PC-3 (cell line): ENCODE data around the gene EPB41L4B. TPM values are rescaled to one million over a fixed set of nuclear protein-coding genes. Genes with fewer than 3 reads are reported as not detected.

Experiments
- ATAC-seq: fragments of 200-7000 bp; cut with Tn5 transposase; 2 replicates; pipeline ENCODE4 v1.9.1; 2020; ENCODE audit warnings: mild to moderate bottlenecking, moderate library complexity
- BruUV-seq: library from RNA; stranded (reverse); fragments of 400-500 nt; replicated peaks from 2 replicates; lab custom pipeline; 2021; lab: Mats Ljungman, UMichigan
- CTCF ChIA-PET: fragments of 300-600 bp; sonication (Branson Sonifier 250); formaldehyde crosslinking; loops from one replicate; lab custom pipeline; 2022; ENCODE audit warnings: antibody characterized with exemption; lab: Charles Lee
- POLR2A ChIA-PET: fragments of 300-600 bp; sonication (Branson Sonifier 250); formaldehyde crosslinking; loops from one replicate; lab custom pipeline; 2022; ENCODE audit warnings: antibody characterized with exemption; ENCODE audit not compliant: unreplicated experiment; lab: Charles Lee
- DNase-seq: peaks from one replicate; pipeline ENCODE4 v3.0.0-alpha.2; 2015
- H2AFZ ChIP-seq: fragments of 300-600 bp; sonication (generic); 2 replicates; pipeline ENCODE4 v1.6.0; 2016; ENCODE audit warnings: antibody characterized with exemption, low read length
- H3F3A ChIP-seq: fragments of 300-600 bp; sonication (generic); one replicate; pipeline ENCODE4 v1.6.0; 2017; ENCODE audit warnings: antibody characterized with exemption, low read length, control low read depth, mild to moderate bottlenecking; ENCODE audit not compliant: unreplicated experiment
- H3K27ac ChIP-seq: fragments of 300-600 bp; sonication (generic); 2 replicates; pipeline ENCODE4 v1.5.1; 2016; ENCODE audit warnings: mild to moderate bottlenecking, low read length
- H3K27me3 ChIP-seq: fragments of 300-600 bp; sonication (generic); 2 replicates; pipeline ENCODE4 v1.6.1; 2016; ENCODE audit warnings: low read length, mixed read lengths
- H3K36me3 ChIP-seq: fragments of 300-600 bp; sonication (generic); 2 replicates; pipeline ENCODE4 v1.6.1; 2016; ENCODE audit warnings: low read depth, mixed run types, low read length, mixed read lengths
- H3K4me1 ChIP-seq: fragments of 300-600 bp; sonication (generic); 2 replicates; pipeline ENCODE4 v1.5.1; 2016; ENCODE audit warnings: low read length; ENCODE audit not compliant: insufficient read depth
- H3K4me2 ChIP-seq: fragments of 300-600 bp; sonication (generic); 2 replicates; pipeline ENCODE4 v1.6.0; 2016; ENCODE audit warnings: low read length
- H3K4me3 ChIP-seq: fragments of 300-600 bp; sonication (generic); 2 replicates; pipeline ENCODE4 v1.5.1; 2016; ENCODE audit warnings: mild to moderate bottlenecking, low read length, mixed read lengths
- H3K79me2 ChIP-seq: fragments of 300-600 bp; sonication (generic); 2 replicates; pipeline ENCODE4 v1.6.1; 2017; ENCODE audit warnings: low read length, mixed read lengths
- H3K9ac ChIP-seq: fragments of 300-600 bp; sonication (generic); 2 replicates; pipeline ENCODE4 v1.6.0; 2016; ENCODE audit warnings: mild to moderate bottlenecking, low read length
- H3K9me2 ChIP-seq: fragments of 300-600 bp; sonication (generic); replicated peaks from 2 replicates; pipeline ENCODE4 v1.6.1; 2016; ENCODE audit warnings: mixed run types, low read length, mixed read lengths
- H3K9me3 ChIP-seq: fragments of 300-600 bp; sonication (generic); 2 replicates; pipeline ENCODE4 v1.6.1; 2016; ENCODE audit warnings: low read length, mixed read lengths
- H4K20me1 ChIP-seq: fragments of 300-600 bp; sonication (generic); 2 replicates; pipeline ENCODE4 v1.6.1; 2016; ENCODE audit warnings: low read length, mixed read lengths
- CTCF ChIP-seq: fragments of 300-600 bp; sonication (generic); conservative IDR thresholded peaks from 2 replicates; pipeline ENCODE4 v1.5.1; 2017; ENCODE audit warnings: antibody characterized with exemption, low read depth, mild to moderate bottlenecking, low read length
- EZH2 ChIP-seq: fragments of 300-600 bp; sonication (generic); IDR thresholded peaks from one replicate; pipeline ENCODE4 v1.6.1; 2017; ENCODE audit warnings: antibody characterized with exemption, mild to moderate bottlenecking, low read length; ENCODE audit not compliant: unreplicated experiment
- EZH2phosphoT487 ChIP-seq: fragments of 300-600 bp; sonication (generic); IDR thresholded peaks from 2 replicates; pipeline ENCODE4 v1.6.1; 2018; ENCODE audit warnings: mild to moderate bottlenecking, antibody characterized with exemption, low read length, borderline replicate concordance
- intact Hi-C: fragments of 100-400 bp; cut with micrococcal nuclease; formaldehyde crosslinking; loops from 2 replicates; pipeline ENCODE4 v1.9.0; 2023
- total RNA-seq: library from RNA; depleted of rRNA; stranded (reverse); fragments of >200 nt; gene quantifications from 2 replicates; pipeline ENCODE4 v1.2.3, GENCODE V29; 2014

Gene EPB41L4B
- total RNA-seq, 1 experiment from 2014 or later: 11.2 TPM

- H3K4me3 ChIP-seq: no peak overlapping the region
- CTCF ChIA-PET: no interaction called here
- no peaks in the 10 kb centered on the region for H3K79me2 ChIP-seq
- no peak overlapping the region for H3K9ac ChIP-seq
- POLR2A ChIA-PET: no interaction called here
- no peak overlapping the region for H3K27ac ChIP-seq
- no peaks in the 10 kb centered on the region for H3K9me3 ChIP-seq
- no peaks in the 10 kb centered on the region for H3K4me1 ChIP-seq
- no peaks in the 10 kb centered on the region for H3K36me3 ChIP-seq
- H3K27me3 ChIP-seq: no peaks in the 10 kb centered on the region
- BruUV-seq: no TSS peak
- H3K4me2 ChIP-seq: no peak overlapping the region
- H4K20me1 ChIP-seq: no peaks in the 10 kb centered on the region
- intact Hi-C loops: no loop called here
- ATAC-seq (no peak), DNase-seq (no peak)
- H3K9me2 ChIP-seq: no peaks in the 10 kb centered on the region
- TF ChIP-seq EZH2 (no peak), EZH2phosphoT487 (no peak), CTCF (no peak)
- no peak overlapping the region for H2AFZ ChIP-seq
- no peaks in the 10 kb centered on the region for H3F3A ChIP-seq
Measured at GRCh38 chr9:109163194-109163593, 157.7 kb downstream of the EPB41L4B start.

GRCh38 chr9:109162677-109163076 lies 158.2 kb downstream of the EPB41L4B start:
- BruUV-seq: no TSS peak
- DNase-seq (no peak), ATAC-seq (no peak)
- Histone ChIP-seq H3K36me3 (no peaks in the 10 kb centered on the region), H3K4me2 (no peak overlapping the region), H3K79me2 (no peaks in the 10 kb centered on the region), H3K9ac (no peak overlapping the region), H3K27me3 (no peaks in the 10 kb centered on the region), H3K4me1 (no peaks in the 10 kb centered on the region), H3K4me3 (no peak overlapping the region), H3K9me3 (no peaks in the 10 kb centered on the region), H3F3A (no peaks in the 10 kb centered on the region), H3K27ac (no peak overlapping the region), H3K9me2 (no peaks in the 10 kb centered on the region), H4K20me1 (no peaks in the 10 kb centered on the region), H2AFZ (no peak overlapping the region)
- ChIA-PET CTCF (no interaction called here), POLR2A (no interaction called here)
- intact Hi-C loops: no loop called here
- TF ChIP-seq CTCF (no peak), EZH2 (no peak), EZH2phosphoT487 (no peak)

- Histone ChIP-seq H3K4me1 (no peaks in the 10 kb centered on the region), H3K4me2 (no peak overlapping the region), H3K9me2 (no peaks in the 10 kb centered on the region), H3K27ac (no peak overlapping the region), H3K36me3 (no peaks in the 10 kb centered on the region), H3K4me3 (no peak overlapping the region), H3K79me2 (no peaks in the 10 kb centered on the region), H3K9me3 (no peaks in the 10 kb centered on the region), H3K9ac (no peak overlapping the region), H3F3A (no peaks in the 10 kb centered on the region), H2AFZ (no peak overlapping the region), H3K27me3 (no peaks in the 10 kb centered on the region), H4K20me1 (no peaks in the 10 kb centered on the region)
- TF ChIP-seq EZH2: no peak
- no peak for TF ChIP-seq CTCF
- TF ChIP-seq EZH2phosphoT487: no peak
- intact Hi-C loops: no loop called here
- no peak for ATAC-seq
- DNase-seq: no peak
- ChIA-PET POLR2A (no interaction called here), CTCF (no interaction called here)
- BruUV-seq: no TSS peak
Measured at GRCh38 chr9:109161471-109161870, 159.4 kb downstream of the EPB41L4B start.
